ENCODE measurements around the gene KIAA1328.
"Not testable (repeated sequence)": the region's sequence is repeated elsewhere in the genome, so short reads cannot be mapped to it uniquely, and the experiment has no call there.

Gene KIAA1328

DNA sequence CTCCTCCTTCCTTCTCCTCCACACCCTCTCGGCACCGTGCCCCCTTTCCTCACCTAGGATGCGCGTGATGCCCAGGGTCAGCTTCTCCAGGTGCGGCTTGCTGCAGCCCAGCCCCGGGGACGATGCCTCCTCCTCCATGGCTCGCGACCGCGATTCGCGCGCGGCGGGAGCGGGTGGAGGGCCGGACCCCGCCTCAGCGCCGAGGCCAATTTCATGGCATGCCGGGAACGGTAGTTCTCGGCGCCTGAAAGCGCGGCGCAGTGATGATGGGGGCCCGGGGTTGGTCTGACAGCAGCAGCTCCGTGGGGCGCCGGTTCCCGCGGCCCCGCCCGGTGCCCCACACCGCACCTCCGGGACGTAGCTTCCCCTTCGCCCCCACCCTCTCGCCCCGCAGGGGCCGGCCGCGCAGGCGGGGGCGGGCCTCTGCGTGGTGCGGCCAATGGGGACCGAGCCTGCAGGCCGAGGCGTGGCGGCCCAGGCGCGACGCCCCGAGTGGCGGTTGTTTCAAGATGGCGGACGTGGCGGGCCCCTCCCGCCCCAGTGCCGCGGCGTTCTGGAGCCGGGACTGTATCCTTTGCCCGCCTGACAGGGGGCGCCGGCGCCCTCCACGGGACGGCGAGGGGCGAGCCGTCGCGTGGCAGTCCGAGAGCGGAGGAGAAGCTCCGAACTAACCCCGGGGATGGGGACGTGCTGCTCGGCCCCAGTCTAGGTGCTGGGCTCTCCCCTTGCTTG, at the start of gene KIAA1328, which contains the start of gene TPGS2:
Gene KIAA1328, plus strand, starts transcription at position 498 of the 732 bp plus-strand sequence. Its CDS starts 12 bp downstream, at position 510.
Gene TPGS2, minus strand, starts transcription at position 373 of the 732 bp plus-strand sequence. Its CDS starts 235 bp downstream, at position 138.
- DNase-seq (ENCODE audit: extremely low read depth in 1 of 2, low read depth in 1 of 2) = peak; percentile 78 to 79

DNA sequence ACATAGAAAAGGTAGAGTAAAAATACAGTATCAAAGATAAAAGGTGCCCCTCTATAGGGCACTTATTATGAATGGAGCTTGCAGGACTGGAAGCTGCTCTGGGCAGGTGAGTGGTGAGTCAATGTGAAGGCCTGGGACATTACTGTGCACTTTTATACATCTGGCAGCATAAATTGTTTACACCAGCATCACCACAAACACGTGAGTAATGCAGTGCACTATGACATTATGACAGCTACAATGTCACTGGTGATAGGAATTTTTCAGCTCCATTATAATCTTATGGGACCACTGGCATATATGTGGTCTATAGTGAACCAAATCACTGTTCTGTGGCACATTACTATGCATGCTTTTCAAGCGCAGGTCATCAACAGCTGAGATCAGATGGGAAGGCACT, 48.2 kb upstream of the KIAA1328 start:
- no peak for DNase-seq (ENCODE audit: extremely low read depth in 1 of 2, low read depth in 1 of 2)

DNA sequence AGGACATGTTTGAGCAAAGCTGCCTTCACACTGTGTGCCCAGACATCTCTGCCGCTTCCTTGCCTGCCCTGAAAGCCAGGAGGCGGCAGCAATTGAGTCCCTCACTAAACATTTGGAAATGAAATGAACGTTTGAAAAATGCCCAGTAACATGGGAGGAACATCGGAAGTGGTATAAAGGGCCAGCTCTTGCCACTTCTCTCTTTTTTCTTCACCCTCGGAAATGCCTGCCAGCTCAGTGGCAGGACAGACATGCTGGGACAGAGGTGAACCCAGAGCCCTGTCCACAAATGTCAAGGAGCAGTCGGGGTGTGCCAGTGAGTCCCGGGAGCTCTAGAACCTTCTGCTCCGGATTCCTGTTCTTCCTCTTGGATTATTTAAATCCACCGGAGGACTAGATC, 46.2 kb upstream of the KIAA1328 start:
- no peak for DNase-seq (ENCODE audit: extremely low read depth in 1 of 2, low read depth in 1 of 2)

DNA sequence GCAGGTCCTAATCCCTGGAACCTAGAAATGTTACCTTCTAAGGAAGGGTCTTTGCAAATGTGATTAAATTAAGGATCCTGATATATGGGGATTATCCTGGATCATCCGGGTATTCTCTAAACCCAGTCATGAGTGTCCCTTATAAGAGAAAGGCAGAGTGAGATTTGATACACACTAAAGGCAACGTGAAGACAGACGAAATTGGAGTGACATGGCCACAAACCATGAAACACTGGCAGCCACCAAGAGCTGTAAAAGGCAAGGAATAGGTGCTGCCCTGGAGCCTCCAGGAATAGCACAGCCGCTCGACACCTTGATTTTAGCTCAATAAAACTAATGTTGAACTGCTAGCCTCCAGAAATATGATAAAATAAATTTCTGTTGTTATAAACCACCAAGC, 45.1 kb upstream of the KIAA1328 start:
- DNase-seq (ENCODE audit: extremely low read depth in 1 of 2, low read depth in 1 of 2) = no peak

DNA sequence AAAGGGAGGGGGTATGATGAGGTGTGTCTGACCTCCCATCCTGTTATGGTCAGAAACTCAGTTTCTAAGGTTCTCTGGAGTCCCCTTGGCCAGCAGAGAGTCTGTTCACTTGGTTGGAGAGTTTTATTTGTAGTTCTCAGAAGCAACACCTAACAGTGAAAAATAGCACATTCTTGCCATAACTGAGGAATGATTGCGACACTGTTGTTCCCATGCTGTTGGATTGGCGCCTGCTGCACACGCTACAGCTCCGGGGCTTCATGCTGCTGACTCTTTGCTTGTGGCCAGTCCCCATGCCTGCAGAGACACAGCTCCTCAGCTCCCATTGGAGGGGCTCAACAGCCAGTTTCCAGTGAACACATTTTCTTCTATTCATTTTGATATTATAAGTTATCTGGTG, 42.2 kb upstream of the KIAA1328 start:
- DNase-seq (ENCODE audit: extremely low read depth in 1 of 2, low read depth in 1 of 2) = no peak

DNA sequence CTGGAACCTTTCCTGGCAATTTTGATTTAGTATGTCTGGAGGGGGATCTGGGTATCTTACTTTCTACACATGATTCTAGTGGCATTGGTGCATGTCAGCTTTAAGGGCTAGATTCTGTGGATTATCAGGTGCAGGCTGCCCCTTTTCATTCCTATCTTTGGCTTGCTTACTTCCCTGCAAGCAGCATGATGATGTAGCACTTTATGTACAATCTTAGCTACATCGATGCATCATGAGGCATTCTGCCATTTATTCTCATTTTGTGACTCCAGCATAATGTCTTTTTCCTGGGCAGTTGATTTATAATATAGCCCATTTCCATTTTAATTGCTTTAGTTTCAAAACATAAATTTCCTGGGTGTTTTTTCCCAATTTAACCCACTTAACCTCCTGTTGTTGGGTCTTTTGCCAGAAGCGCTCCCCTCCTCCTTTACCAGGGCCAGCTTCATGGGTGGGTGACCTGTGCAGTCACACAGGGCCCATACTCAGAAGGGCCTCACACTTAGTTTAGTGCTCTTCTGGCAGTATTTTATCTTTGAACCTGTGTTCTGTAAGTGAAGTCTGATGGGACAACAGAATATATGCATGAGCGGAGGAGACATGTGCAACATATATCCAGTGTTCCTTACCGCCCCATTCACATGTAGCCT, 36.2 kb upstream of the KIAA1328 start:
- no peak for DNase-seq (ENCODE audit: extremely low read depth in 1 of 2, low read depth in 1 of 2)

DNA sequence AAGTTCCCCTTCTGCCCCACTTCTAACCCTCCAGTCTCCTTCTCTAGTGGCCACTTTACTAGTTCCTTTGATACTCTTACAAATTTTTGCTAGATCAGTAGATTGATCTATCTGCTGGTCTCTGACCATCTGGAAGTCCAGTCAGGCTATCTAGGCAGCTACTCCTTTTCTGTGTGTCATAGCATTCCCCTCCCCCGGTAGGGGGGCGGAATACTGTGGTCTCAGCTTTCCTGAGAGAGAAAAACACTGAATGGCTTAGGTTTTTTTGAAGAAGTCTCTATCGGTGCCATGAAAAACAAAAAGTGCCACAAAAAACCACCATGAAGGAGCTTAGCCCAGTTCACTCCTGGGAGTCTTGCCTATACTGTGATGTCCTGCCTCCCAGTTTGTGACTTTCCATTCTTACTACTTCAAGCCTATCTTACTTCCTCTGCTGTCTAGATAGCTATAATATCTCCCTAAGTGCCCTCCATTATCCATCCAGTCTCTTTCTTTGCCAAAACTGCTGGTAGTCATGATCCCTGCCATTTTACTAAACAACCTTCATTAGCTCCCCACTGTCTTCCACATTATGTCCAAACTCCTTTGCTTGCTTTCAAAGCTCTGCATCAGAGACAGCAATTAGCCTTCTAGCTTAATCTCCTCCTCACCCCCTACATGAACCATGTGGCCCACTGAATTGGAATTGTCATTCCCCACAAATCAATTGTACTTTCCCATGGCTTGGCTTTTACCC, 30.0 kb upstream of the KIAA1328 start:
- DNase-seq (ENCODE audit: extremely low read depth in 1 of 2, low read depth in 1 of 2) = no peak

DNA sequence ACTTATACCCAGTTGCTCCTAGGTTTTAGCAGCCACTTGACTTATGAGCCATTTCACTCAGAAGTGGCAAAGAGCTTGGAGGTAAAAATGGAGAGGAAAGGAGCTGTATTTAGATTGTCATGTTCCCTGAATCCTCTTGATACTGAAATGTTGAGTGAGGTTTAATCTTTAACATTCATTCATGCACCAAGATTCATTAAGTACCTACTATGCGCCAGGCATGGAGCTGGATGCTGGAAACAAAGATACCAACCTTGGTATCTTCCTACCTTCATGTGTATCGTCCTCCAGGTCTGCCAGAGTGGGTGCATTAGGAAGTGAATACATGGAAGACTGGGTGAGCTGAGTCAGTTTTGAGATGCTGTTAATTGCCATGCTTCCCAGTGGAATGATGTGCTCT, 23.8 kb upstream of the KIAA1328 start:
- DNase-seq (ENCODE audit: extremely low read depth in 1 of 2, low read depth in 1 of 2) = no peak

DNA sequence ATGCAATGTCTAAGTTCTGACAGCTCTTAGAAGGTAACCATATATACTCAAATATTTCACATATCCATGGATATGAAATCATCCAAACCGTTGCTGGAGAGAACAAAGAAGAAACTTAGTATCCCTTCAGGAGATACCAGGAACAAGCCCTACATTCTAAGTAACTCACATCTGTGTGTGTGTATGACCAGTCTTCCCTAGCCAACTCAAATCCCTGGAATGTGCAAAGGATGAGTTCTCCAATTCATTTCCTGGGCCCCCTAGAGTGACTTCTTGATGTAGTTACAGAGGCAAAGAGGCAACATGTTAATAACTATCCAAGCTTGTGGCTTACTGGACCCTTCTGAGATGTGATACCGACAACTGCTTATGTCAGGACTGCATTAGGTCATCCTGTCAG, 20.2 kb upstream of the KIAA1328 start:
- DNase-seq (ENCODE audit: extremely low read depth in 1 of 2, low read depth in 1 of 2) = no peak

DNA sequence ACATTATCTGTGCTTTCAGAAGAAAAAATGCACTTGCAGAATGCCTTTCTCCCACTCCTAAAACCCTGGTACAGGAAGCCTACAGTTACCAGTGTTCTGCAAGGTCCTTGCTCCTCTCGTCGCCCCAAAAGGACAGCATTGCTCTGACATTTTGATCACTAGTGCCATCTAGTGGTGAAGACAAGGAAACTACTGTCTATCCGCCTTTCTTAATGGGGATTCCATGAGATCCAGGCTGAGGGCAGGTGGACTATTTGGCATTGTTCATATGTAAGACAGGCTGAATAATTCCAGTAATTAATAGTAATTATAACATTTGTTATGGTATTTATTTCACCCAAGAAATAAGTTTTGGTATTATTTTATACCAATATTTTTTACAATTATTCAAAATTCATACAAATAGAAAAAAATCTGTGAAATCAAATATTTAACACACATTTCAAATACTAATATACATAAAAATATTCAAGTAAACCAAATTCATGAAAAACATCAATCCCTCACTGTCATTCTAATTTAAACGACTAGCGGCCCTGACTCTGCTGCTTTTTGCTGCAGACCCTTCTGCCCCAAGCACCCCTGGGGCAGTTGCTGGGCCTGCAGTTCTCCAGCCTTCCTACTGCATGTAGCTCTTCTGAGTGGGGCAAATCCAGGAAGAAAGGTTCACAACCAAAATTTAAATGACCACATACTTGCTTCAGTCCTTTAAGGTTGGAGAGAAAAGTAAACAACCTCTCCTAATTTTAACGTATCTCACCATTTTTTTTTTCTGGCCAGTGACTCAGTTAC, 19.1 kb upstream of the KIAA1328 start:
- peak in 1 of 2 donors; percentile 3 for DNase-seq (ENCODE audit: extremely low read depth in 1 of 2, low read depth in 1 of 2)

DNA sequence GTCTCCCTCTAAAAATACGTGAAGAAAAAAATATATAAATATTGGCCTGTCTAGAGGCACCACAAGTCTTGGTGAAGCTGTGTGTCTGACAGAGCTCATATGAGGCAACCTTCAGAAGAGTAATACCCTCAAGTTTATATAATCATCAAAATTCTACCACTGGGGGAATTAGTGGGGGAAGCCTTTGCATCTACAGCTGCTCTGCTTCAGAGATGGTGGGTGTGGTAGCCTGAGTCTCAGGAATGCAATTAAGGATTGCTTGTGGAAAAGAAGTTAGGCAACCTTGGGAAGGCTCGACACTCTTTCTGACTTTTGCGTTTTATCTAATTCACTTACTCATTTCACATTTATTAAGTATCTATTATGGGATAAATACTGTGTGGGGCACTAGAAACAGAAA, 17.5 kb upstream of the KIAA1328 start:
- no peak for DNase-seq (ENCODE audit: extremely low read depth in 1 of 2, low read depth in 1 of 2)

DNA sequence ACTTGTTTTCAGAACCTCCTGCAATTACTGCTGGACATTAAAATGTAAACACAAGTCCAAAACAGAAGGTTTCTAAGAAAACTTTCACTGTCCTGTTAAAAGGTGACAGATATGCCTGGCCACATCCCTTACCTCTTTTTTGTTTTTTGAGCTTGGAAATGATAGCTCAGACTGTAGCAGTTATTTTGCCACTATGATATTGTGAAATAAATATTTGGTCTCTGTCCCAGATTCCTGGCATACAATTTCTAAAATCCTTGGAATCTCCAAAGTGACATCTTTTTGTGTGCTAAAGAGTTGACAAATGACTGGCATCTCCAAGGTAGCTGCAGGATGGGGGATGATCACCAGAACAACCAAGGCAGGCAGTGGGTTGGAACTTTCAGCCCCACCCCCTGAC, 17.0 kb upstream of the KIAA1328 start:
- no peak for DNase-seq (ENCODE audit: extremely low read depth in 1 of 2, low read depth in 1 of 2)

DNA sequence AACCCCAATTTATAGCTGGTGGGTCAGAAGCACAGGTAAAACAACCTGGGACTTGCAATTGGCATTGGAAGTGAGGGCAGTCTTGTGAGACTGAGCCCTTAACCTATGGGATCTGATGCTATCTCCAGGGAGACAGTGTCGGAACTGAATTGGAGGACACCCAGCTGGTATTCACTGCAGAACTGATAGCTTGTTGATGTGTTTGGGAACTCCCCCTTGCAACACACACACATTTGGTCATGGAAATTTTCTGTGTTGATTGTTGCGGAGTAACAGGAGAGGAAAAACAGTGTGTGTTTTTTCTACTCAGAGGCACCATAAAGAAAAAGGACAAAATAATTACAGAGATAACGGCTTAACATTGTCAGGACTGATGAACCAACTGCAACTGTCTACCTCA, 16.2 kb upstream of the KIAA1328 start:
- DNase-seq (ENCODE audit: extremely low read depth in 1 of 2, low read depth in 1 of 2) = no peak

DNA sequence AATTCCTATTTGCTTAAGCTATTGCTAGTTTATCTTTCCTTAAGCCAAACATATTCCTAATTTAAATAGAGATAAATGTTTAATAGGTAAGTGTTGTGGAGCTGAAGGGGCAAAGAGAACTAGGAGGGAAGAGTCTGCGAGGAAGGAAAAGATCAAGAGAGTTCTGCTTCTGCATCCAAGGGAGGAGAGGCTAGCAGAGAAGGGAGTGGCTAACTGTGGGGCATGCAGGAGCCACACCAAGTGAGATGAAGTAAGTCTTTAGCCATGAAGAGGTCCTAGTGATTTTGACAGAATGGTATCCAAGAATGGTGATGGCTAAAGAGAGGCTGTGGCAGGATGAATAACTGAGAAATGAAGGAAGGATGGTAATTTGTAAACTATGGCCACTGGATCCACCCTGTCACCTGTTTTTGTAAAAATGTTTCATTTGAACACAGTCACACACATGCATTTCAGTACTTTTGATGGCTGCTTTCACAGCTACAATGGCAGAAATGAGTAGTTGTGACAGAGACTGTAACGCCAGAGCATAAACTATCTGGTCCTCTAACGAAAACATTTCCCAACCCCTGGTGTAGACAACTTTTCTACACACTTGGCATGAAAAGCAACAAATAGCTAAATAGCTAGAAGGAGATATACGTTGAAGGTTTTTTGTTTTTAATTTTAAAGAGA, 15.7 kb upstream of the KIAA1328 start:
- DNase-seq (ENCODE audit: extremely low read depth in 1 of 2, low read depth in 1 of 2) = no peak

DNA sequence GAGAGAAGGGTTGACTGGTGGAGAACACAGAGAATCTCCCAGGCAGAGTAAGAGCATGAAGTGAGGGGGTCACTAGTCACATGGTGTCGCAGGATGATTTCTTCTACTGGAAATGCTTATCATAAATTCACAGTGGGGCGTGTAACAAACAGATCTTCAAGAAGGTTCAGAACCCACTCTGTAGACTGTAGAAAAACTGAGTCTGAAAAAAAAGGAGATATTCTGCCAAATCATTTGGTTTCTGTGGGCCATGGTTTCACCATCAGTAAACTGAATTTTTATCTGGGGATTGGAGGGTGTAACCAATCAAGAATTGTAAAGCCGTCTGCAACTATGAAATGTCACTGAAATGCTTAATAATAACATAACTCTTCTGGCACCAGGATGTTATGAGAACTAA, 15.1 kb upstream of the KIAA1328 start:
- DNase-seq (ENCODE audit: extremely low read depth in 1 of 2, low read depth in 1 of 2) = no peak

DNA sequence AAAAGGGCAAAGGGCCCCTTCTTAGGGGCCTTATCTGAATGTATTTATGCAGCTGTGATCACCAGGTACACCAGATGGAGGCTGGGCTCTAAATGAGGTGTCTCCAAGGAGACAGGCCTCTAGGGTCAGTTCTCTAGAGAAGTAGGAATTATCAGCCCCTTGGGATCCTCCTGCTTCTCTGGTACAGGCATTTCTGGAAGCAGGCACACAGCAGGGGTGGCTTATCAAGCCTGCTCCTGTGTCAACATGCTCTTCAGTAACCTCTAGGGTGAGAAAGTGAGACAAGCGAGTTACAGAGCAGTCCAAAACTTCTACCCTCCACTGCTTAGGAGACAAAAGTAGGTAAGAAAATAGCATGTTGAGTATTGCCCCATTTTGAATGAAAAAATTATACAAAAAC, 13.9 kb upstream of the KIAA1328 start:
- no peak for DNase-seq (ENCODE audit: extremely low read depth in 1 of 2, low read depth in 1 of 2)

DNA sequence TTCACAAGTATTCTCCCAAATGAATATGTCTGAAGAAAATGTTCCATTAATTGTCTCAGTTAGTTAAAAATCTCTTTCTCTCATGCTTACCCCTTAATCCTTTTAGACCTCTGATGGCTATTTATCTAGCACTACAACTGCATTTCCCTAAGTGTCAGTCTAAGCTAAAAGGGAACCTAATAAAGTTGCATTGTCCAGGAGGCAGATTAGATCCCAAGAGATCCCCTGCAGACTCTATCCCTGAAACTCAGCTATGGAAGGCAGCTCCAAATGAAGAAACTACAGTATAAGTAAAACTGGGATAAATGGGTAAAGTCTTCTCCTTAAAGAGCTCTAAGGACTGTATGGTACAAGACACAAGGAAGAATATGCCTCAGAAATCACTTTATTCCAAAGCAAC, 12.8 kb upstream of the KIAA1328 start:
- DNase-seq (ENCODE audit: extremely low read depth in 1 of 2, low read depth in 1 of 2) = not testable (repeated sequence)

DNA sequence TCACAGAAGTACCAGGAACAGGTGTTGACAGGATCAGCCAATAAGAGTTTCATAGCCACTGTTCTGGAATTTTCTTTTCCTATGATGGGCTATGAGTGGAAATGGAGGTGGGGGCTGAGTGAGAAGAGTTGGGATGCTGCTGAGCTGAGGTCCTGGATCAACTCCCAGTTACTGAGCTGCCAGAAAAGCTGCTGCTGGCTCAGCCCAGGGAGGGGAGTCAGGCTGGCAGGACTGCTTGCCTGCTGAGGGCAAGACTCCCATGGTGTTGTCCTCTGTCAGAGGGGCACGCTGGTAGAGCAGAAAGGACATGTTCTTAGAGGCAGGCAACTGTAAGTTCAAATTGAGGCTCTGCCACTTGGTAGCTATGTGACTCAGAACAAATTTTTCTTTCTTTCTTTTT, 11.9 kb upstream of the KIAA1328 start:
- no peak for DNase-seq (ENCODE audit: extremely low read depth in 1 of 2, low read depth in 1 of 2)

DNA sequence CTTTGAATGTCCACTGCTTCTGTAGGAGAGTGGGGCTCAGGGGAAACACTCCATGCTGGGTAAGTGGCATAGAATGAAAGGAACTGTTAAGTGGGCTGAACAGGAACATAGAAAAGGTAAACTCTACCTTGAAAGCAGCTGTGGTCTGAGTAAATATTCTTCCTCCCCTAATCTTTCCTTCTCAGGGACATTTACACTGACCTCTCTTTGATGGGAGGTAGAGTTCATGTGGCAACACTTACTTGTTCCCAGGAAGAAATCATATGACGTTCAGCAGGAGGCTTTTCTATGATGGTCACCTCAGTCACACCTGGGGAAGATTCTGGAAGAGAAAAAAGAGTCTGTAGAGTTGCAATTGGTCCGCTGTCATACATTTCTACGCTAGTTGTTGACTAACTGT, 10.3 kb upstream of the KIAA1328 start:
- DNase-seq (ENCODE audit: extremely low read depth in 1 of 2, low read depth in 1 of 2) = no peak

DNA sequence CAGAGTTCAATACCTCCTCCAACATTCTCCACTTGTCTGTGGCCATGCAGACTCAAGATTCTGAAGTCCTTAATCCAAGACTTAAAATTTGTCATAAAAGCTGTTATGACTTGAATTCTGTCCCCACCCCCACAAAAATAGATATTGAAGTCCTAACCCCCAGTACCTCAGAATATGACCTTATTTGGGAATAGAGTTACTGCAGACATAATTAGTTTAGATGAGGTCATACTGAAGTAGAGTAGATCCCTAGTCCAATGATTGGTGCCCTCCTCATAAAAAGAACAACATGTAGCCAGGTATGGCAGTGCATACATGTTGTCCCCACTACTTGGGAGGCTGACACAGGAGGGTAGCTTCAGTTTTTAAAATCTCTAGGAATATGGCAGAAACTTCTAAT, 9.3 kb upstream of the KIAA1328 start:
- no peak for DNase-seq (ENCODE audit: extremely low read depth in 1 of 2, low read depth in 1 of 2)

Data from stimulated activated CD8-positive, alpha-beta memory T cell treated with anti-CD3 and anti-CD28 coated beads, Interleukin-7, amount 100 ng/mL, for 48 hours (primary cell).